PC-9 (cell line): Measurements from ENCODE around the gene APRT.

ENCODE experiments used
- CTCF ChIP-seq: fragments of 200-600 bp; sonication (generic); conservative IDR thresholded peaks from 2 replicates; pipeline ENCODE4 v1.6.1; 2017; ENCODE audit warnings: mixed run types, antibody characterized with exemption, mild to moderate bottlenecking, moderate library complexity
- EZH2 ChIP-seq: fragments of 200-600 bp; sonication (generic); IDR thresholded peaks from 2 replicates; pipeline ENCODE4 v1.8.0; 2017; ENCODE audit warnings: antibody characterized with exemption, low read depth

- TF ChIP-seq CTCF (no peak), EZH2 (no peak)
Observed at GRCh38 chr16:88837806-88838205, 26.1 kb upstream of the APRT start.
